OCI-LY1 (cell line): ENCODE results near the gene PDF.

Experiments used
- H2AFZ ChIP-seq: fragments of 200-600 bp; sonication (generic), shearing (Covaris generic); 2 replicates; pipeline ENCODE4 v1.6.0; 2014; ENCODE audit warnings: antibody characterized with exemption, mild to moderate bottlenecking, low read length
- H3F3A ChIP-seq: fragments of 200-600 bp; sonication (generic), shearing (Covaris generic); 2 replicates; pipeline ENCODE4 v1.6.0; 2014; ENCODE audit warnings: mild to moderate bottlenecking, antibody characterized with exemption, low read length, moderate library complexity; ENCODE audit not compliant: insufficient read depth
- H3K27ac ChIP-seq: fragments of 200-600 bp; sonication (generic); 2 replicates; pipeline ENCODE4 v1.5.1; 2014; ENCODE audit warnings: low read length, mixed run types, mild to moderate bottlenecking, low read depth; ENCODE audit not compliant: poor library complexity, severe bottlenecking
- H3K27me3 ChIP-seq: fragments of 200-600 bp; sonication (generic); 2 replicates; pipeline ENCODE4 v1.6.0; 2014; ENCODE audit warnings: antibody characterized with exemption, mild to moderate bottlenecking, low read length, moderate library complexity; ENCODE audit not compliant: insufficient read depth
- H3K36me3 ChIP-seq: fragments of 200-600 bp; sonication (generic); 2 replicates; pipeline ENCODE4 v1.6.1; 2014; ENCODE audit warnings: mild to moderate bottlenecking, antibody characterized with exemption, low read length, moderate library complexity, mixed read lengths; ENCODE audit not compliant: insufficient read depth
- H3K4me1 ChIP-seq: fragments of 200-600 bp; sonication (generic); 2 replicates; pipeline ENCODE4 v1.5.1; 2014; ENCODE audit warnings: mild to moderate bottlenecking, low read length, moderate library complexity; ENCODE audit not compliant: insufficient read depth, severe bottlenecking
- H3K4me2 ChIP-seq: fragments of 200-600 bp; sonication (generic), shearing (Covaris generic); 2 replicates; pipeline ENCODE4 v1.6.1; 2014; ENCODE audit warnings: low read length
- H3K4me3 ChIP-seq: fragments of 200-600 bp; sonication (generic); 2 replicates; pipeline ENCODE4 v1.5.1; 2014; ENCODE audit warnings: low read length, low read depth, mild to moderate bottlenecking, mixed read lengths; ENCODE audit not compliant: poor library complexity, severe bottlenecking
- H3K79me2 ChIP-seq: fragments of 200-600 bp; shearing (Covaris generic); 2 replicates; pipeline ENCODE4 v1.6.1; 2016; ENCODE audit warnings: mixed run types, low read length, mixed read lengths; ENCODE audit not compliant: insufficient read depth
- H3K9ac ChIP-seq: fragments of 200-600 bp; sonication (generic), shearing (Covaris generic); 2 replicates; pipeline ENCODE4 v1.6.1; 2014; ENCODE audit warnings: mild to moderate bottlenecking, low read length, mixed read lengths
- H3K9me2 ChIP-seq: fragments of 200-600 bp; sonication (generic), shearing (Covaris generic); 2 replicates; pipeline ENCODE4 v1.6.1; 2014; ENCODE audit warnings: low read depth, mild to moderate bottlenecking, low read length, mixed read lengths
- H3K9me3 ChIP-seq: fragments of 200-600 bp; shearing (Covaris generic); 2 replicates; pipeline ENCODE4 v1.6.1; 2014; ENCODE audit warnings: low read length, mixed read lengths
- H4K20me1 ChIP-seq: fragments of 200-600 bp; sonication (generic), shearing (Covaris generic); 2 replicates; pipeline ENCODE4 v1.6.0; 2016; ENCODE audit warnings: mild to moderate bottlenecking, low read length; ENCODE audit not compliant: insufficient read depth
- CTCF ChIP-seq: fragments of 200-600 bp; sonication (generic), shearing (Covaris generic); IDR thresholded peaks from 2 replicates; pipeline ENCODE4 v1.5.1; 2017; ENCODE audit warnings: mild to moderate bottlenecking, antibody characterized with exemption, low read length, moderate library complexity, mixed read lengths
- EZH2 ChIP-seq: fragments of 200-600 bp; sonication (generic), shearing (Covaris generic); IDR thresholded peaks from 2 replicates; pipeline ENCODE4 v1.8.0; 2017; ENCODE audit warnings: borderline replicate concordance, mixed run types, mild to moderate bottlenecking, antibody characterized with exemption, low read length, moderate library complexity, mixed read lengths

The PDF gene

DNA sequence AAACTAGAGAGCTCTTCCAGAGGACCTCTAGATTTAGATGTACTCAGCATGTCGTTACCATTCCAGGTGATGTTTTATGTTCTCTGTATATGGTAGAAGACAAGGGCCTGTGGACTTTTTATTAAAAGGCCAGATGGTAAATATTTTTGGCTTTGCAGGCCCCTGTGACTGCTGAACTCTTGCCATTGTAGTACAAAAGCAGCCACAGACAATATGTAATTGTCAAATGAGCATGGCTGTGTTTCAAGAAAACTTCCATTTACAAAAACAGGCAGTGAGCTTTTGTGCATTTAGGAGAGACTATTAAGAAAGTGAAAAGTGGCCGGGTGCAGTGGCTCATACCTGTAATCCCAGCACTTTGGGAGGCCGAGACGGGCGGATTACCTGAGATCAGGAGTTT, 13.8 kb upstream of the PDF start:
- no peak overlapping the region for H3K9ac ChIP-seq
- no peaks in the 10 kb centered on the region for H3K27me3 ChIP-seq
- TF ChIP-seq CTCF (no peak), EZH2 (no peak)
- peaks cover 15% of the 10 kb centered on the region for H3K4me1 ChIP-seq
- no peak overlapping the region for H3K27ac ChIP-seq
- H3K36me3 ChIP-seq, result peaks cover 35% of the 10 kb centered on the region
- H3K4me3 ChIP-seq, result no peak overlapping the region
- no peaks in the 10 kb centered on the region for H3F3A ChIP-seq
- H3K9me2 ChIP-seq, result no peaks in the 10 kb centered on the region
- no peaks in the 10 kb centered on the region for H4K20me1 ChIP-seq
- peaks cover 19% of the 10 kb centered on the region for H3K79me2 ChIP-seq
- no peak overlapping the region for H2AFZ ChIP-seq
- no peak overlapping the region for H3K4me2 ChIP-seq
- no peaks in the 10 kb centered on the region for H3K9me3 ChIP-seq

GRCh38 chr16:69340095-69340644, 9.8 kb upstream of the PDF start:
- H3F3A ChIP-seq, result no peaks in the 10 kb centered on the region
- no peaks in the 10 kb centered on the region for H3K9me3 ChIP-seq
- H2AFZ ChIP-seq, result no peak overlapping the region
- no peaks in the 10 kb centered on the region for H3K27me3 ChIP-seq
- H3K9me2 ChIP-seq, result no peaks in the 10 kb centered on the region
- H3K27ac ChIP-seq, result peak overlapping the region; percentile 38
- H3K79me2 ChIP-seq, result peaks cover 28% of the 10 kb centered on the region
- peak overlapping the region; percentile 98 for H3K9ac ChIP-seq
- TF ChIP-seq CTCF, result no peak
- TF ChIP-seq EZH2, result no peak
- H3K4me2 ChIP-seq, result peak overlapping the region; percentile 95
- peaks cover 26% of the 10 kb centered on the region for H3K4me1 ChIP-seq
- H3K36me3 ChIP-seq, result peaks cover 48% of the 10 kb centered on the region
- no peaks in the 10 kb centered on the region for H4K20me1 ChIP-seq
- peak overlapping the region; percentile 95 for H3K4me3 ChIP-seq

- TF ChIP-seq CTCF (peak; percentile 66), EZH2 (no peak)
- Histone ChIP-seq H3K4me3 (peak within 1 kb of the TSS; percentile 95), H3K9ac (peak within 1 kb of the TSS; percentile 98), H2AFZ (no peak within 1 kb of the TSS), H3F3A (no peaks in the 10 kb centered on the region), H3K9me3 (no peaks in the 10 kb centered on the region), H3K27ac (peak within 1 kb of the TSS; percentile 52), H3K36me3 (peaks cover 55% of the 10 kb centered on the region), H4K20me1 (no peaks in the 10 kb centered on the region), H3K4me1 (peaks cover 26% of the 10 kb centered on the region), H3K9me2 (no peaks in the 10 kb centered on the region), H3K4me2 (peak within 1 kb of the TSS; percentile 95), H3K27me3 (no peaks in the 10 kb centered on the region), H3K79me2 (peaks cover 28% of the 10 kb centered on the region)
These were observed 9.1 kb upstream of the PDF start, which contains the start of the genes COG8 and NIP7 for GRCh38 chr16:69339289-69340094. COG8 (minus strand) TSS chr16:69339564; CDS start chr16:69339552, 12 bp downstream. NIP7 (plus strand) TSS chr16:69339772; CDS start chr16:69339830, 58 bp downstream.
